SK-N-SH (cell line): ENCODE measurements around the gene CCNK.

Source experiments
- EP300 ChIP-seq, 2 experiments: IDR thresholded peaks; 2 replicates each; pipeline versions ENCODE4 v1.4.0 to v1.6.1; 2012; ENCODE audit warnings: borderline replicate concordance in 1 of 2, low read depth in 1 of 2, low read length in 1 of 2
- EZH2phosphoT487 ChIP-seq: fragments of 200-600 bp; sonication (generic); IDR thresholded peaks from 2 replicates; pipeline ENCODE4 v1.6.1; 2017; ENCODE audit warnings: low read depth, mixed run types, mild to moderate bottlenecking, antibody characterized with exemption, moderate library complexity, borderline replicate concordance
- GABPA ChIP-seq: IDR thresholded peaks from 2 replicates; pipeline ENCODE4 v1.4.0; 2012; ENCODE audit warnings: low read depth, mild to moderate bottlenecking
- NFIC ChIP-seq: IDR thresholded peaks from 2 replicates; pipeline ENCODE4 v1.4.0; 2012; ENCODE audit warnings: borderline replicate concordance
- POLR2AphosphoS5 ChIP-seq: IDR thresholded peaks from 2 replicates; pipeline ENCODE4 v1.6.1; 2012; ENCODE audit warnings: low read depth, low read length
- RCOR1 ChIP-seq: fragments of 150-350 bp; IDR thresholded peaks from 2 replicates; pipeline ENCODE4 v1.6.1; 2017; ENCODE audit warnings: antibody characterized with exemption, low read length
- RFX5 ChIP-seq: IDR thresholded peaks from 2 replicates; pipeline ENCODE4 v1.6.1; 2012; ENCODE audit warnings: mild to moderate bottlenecking, improper control_type of control experiment, low read length
- SMC3 ChIP-seq: IDR thresholded peaks from 2 replicates; pipeline ENCODE4 v1.6.1; 2012; ENCODE audit warnings: low read depth, low read length, improper control_type of control experiment
- TAF1 ChIP-seq: IDR thresholded peaks from 2 replicates; pipeline ENCODE4 v1.6.1; 2012; ENCODE audit warnings: low read depth, mild to moderate bottlenecking, low read length, moderate library complexity, borderline replicate concordance
- YY1 ChIP-seq: IDR thresholded peaks from 2 replicates; pipeline ENCODE4 v1.4.0; 2012; ENCODE audit warnings: low read depth, mild to moderate bottlenecking
- TF ChIP-seq, protein P1 (sequence below): fragments of 200-600 bp; sonication (generic); IDR thresholded peaks from 2 replicates; pipeline ENCODE4 v1.6.1; 2017; ENCODE audit warnings: antibody characterized with exemption, mild to moderate bottlenecking, moderate library complexity
- TF ChIP-seq, protein P2 (sequence below): fragments of 150-350 bp; IDR thresholded peaks from 2 replicates; pipeline ENCODE4 v1.6.1; 2017; ENCODE audit warnings: antibody characterized with exemption, low read length, low read depth, borderline replicate concordance
- TF ChIP-seq, protein P3 (sequence below): IDR thresholded peaks from 2 replicates; pipeline ENCODE4 v1.6.1; 2012; ENCODE audit warnings: mild to moderate bottlenecking, low read depth, low read length, moderate library complexity

DNA sequence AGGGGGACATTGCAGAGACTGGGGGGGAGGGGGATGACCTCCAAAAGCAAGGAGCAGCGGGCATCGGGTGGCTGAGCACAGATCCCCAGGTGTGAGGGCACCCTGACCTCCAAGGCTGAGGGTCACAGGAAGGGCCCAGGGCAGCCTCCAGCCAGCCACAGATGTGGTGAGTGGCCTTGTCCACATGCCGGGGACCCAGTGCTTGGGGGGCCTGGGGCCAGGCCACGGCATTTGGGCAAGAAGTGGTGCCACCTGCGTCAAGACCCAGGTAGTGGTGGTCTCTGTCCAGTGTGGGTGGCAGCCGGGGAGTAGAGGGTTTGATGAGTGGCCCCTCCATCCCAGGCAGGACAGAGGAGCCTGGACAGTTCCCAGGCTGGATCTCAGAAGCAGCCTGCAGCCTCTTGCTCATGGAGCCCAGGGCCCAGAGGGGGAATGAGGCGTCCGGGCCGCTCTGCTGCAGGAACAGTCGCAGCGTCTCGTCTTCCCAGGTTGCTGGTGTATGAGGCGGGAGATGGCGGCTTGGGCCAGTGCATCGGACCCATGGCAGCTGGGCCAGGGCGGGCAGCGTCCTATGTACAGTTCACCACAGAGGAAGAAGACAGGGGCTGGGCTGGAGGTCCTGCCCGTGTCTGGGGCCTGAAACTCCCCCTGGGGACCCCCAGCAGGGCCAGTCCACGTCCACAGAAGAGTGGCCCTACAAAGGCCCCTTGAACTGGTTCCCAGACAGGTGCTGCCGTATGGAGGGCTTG lies 33.5 kb downstream of the CCNK start:
- TF ChIP-seq, protein P1, sequence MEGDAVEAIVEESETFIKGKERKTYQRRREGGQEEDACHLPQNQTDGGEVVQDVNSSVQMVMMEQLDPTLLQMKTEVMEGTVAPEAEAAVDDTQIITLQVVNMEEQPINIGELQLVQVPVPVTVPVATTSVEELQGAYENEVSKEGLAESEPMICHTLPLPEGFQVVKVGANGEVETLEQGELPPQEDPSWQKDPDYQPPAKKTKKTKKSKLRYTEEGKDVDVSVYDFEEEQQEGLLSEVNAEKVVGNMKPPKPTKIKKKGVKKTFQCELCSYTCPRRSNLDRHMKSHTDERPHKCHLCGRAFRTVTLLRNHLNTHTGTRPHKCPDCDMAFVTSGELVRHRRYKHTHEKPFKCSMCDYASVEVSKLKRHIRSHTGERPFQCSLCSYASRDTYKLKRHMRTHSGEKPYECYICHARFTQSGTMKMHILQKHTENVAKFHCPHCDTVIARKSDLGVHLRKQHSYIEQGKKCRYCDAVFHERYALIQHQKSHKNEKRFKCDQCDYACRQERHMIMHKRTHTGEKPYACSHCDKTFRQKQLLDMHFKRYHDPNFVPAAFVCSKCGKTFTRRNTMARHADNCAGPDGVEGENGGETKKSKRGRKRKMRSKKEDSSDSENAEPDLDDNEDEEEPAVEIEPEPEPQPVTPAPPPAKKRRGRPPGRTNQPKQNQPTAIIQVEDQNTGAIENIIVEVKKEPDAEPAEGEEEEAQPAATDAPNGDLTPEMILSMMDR, result no peak
- TF ChIP-seq, protein P2, sequence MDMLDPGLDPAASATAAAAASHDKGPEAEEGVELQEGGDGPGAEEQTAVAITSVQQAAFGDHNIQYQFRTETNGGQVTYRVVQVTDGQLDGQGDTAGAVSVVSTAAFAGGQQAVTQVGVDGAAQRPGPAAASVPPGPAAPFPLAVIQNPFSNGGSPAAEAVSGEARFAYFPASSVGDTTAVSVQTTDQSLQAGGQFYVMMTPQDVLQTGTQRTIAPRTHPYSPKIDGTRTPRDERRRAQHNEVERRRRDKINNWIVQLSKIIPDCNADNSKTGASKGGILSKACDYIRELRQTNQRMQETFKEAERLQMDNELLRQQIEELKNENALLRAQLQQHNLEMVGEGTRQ, result no peak
- TF ChIP-seq RCOR1, result no peak
- no peak for TF ChIP-seq GABPA
- TF ChIP-seq NFIC, result no peak
- no peak for TF ChIP-seq SMC3
- TF ChIP-seq POLR2AphosphoS5, result no peak
- TF ChIP-seq TAF1, result no peak
- no peak for TF ChIP-seq EZH2phosphoT487
- TF ChIP-seq EP300 (IDR thresholded peaks at IDR 0.05; ENCODE audit: borderline replicate concordance in 1 of 2, low read depth in 1 of 2, low read length in 1 of 2), result no peak
- TF ChIP-seq YY1, result no peak
- TF ChIP-seq RFX5, result no peak
- TF ChIP-seq, protein P3, sequence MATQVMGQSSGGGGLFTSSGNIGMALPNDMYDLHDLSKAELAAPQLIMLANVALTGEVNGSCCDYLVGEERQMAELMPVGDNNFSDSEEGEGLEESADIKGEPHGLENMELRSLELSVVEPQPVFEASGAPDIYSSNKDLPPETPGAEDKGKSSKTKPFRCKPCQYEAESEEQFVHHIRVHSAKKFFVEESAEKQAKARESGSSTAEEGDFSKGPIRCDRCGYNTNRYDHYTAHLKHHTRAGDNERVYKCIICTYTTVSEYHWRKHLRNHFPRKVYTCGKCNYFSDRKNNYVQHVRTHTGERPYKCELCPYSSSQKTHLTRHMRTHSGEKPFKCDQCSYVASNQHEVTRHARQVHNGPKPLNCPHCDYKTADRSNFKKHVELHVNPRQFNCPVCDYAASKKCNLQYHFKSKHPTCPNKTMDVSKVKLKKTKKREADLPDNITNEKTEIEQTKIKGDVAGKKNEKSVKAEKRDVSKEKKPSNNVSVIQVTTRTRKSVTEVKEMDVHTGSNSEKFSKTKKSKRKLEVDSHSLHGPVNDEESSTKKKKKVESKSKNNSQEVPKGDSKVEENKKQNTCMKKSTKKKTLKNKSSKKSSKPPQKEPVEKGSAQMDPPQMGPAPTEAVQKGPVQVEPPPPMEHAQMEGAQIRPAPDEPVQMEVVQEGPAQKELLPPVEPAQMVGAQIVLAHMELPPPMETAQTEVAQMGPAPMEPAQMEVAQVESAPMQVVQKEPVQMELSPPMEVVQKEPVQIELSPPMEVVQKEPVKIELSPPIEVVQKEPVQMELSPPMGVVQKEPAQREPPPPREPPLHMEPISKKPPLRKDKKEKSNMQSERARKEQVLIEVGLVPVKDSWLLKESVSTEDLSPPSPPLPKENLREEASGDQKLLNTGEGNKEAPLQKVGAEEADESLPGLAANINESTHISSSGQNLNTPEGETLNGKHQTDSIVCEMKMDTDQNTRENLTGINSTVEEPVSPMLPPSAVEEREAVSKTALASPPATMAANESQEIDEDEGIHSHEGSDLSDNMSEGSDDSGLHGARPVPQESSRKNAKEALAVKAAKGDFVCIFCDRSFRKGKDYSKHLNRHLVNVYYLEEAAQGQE, result no peak
